ENCODE results near the gene C1QTNF5.

- TF ChIP-seq CTCF (IDR thresholded peaks at IDR 0.05), result no peak
- TF ChIP-seq SIN3A (IDR thresholded peaks at IDR 0.05; ENCODE audit: borderline replicate concordance, insufficient read depth, low read depth, low read length), result no peak
Observed at GRCh38 chr11:119335655-119336543, 4.8 kb downstream of the C1QTNF5 start.
